A549 (cell line): ENCODE results near the gene RPS6KC1. TPM values are rescaled to one million over a fixed set of nuclear protein-coding genes. Genes with fewer than 3 reads are reported as not detected.

Experiments
- ATAC-seq, 2 experiments: fragments of 200-7000 bp in 1 of 2; fragments of >200 bp in 1 of 2; cut with Nextera tagmentation in 1 of 2; cut with Tn5 transposase in 1 of 2; 3 replicates each; pipeline versions ENCODE4 v1.8.0 to v1.9.1; 2018 to 2020; ENCODE audit warnings: mild to moderate bottlenecking in 1 of 2, moderate library complexity in 1 of 2
- CTCF ChIA-PET: fragments of 300-600 bp; sonication (Branson Sonifier 250); formaldehyde crosslinking; extraction: SDS; loops from one replicate; lab custom pipeline; 2021; ENCODE audit warnings: antibody characterized with exemption, inconsistent platforms; lab: Yijun Ruan, JAX
- POLR2A ChIA-PET: fragments of 350-600 bp; formaldehyde crosslinking; extraction: SDS; loops from one replicate; lab custom pipeline; 2021; ENCODE audit warnings: antibody characterized with exemption, inconsistent platforms; lab: Yijun Ruan, JAX
- DNase-seq, 2 experiments: peaks; one replicate each; pipeline versions ENCODE4 v3.0.0 to v3.0.0-alpha.2; 2011 to 2016; ENCODE audit warnings: low read depth in 1 of 2, low spot score in 1 of 2
- FAIRE-seq: peaks from 2 replicates; lab custom pipeline; 2011; peaks lifted over from hg19 to GRCh38; lab: Jason Lieb, UNC
- H3K27ac ChIP-seq, 2 experiments: fragments of >200 bp; sonication (Bioruptor Twin); formaldehyde crosslinking; 3 replicates each; pipeline ENCODE4 v1.5.1; 2016 to 2017
- H3K4me1 ChIP-seq: fragments of >200 bp; sonication (Bioruptor Twin); formaldehyde crosslinking; 3 replicates; pipeline ENCODE4 v1.6.1; 2016
- H3K4me2 ChIP-seq: fragments of >200 bp; sonication (Bioruptor Twin); formaldehyde crosslinking; 3 replicates; pipeline ENCODE4 v1.6.1; 2016
- H3K4me3 ChIP-seq: fragments of >200 bp; sonication (Bioruptor Twin); formaldehyde crosslinking; 3 replicates; pipeline ENCODE4 v1.5.1; 2016
- H3K9me3 ChIP-seq: fragments of >200 bp; sonication (Bioruptor Twin); formaldehyde crosslinking; 3 replicates; pipeline ENCODE4 v1.6.1; 2016
- ATOH8 ChIP-seq: fragments of 250-450 bp; sonication (Bioruptor Pico); IDR thresholded peaks from 2 replicates; pipeline ENCODE4 v1.5.0; 2020; ENCODE audit warnings: low read depth, mild to moderate bottlenecking, moderate library complexity
- BCL3 ChIP-seq: fragments of >200 bp; sonication (Bioruptor Twin); formaldehyde crosslinking; IDR thresholded peaks from 3 replicates; pipeline ENCODE4 v1.6.1; 2016
- CBX8 ChIP-seq: fragments of 200-600 bp; sonication (generic); IDR thresholded peaks from 2 replicates; pipeline ENCODE4 v1.6.1; 2016
- CEBPB ChIP-seq, 2 experiments: fragments of >200 bp in 1 of 2; sonication (Bioruptor Twin) in 1 of 2; formaldehyde crosslinking in 1 of 2; IDR thresholded peaks; 2 replicates each; pipeline ENCODE4 v1.6.1; 2012 to 2016
- CHD4 ChIP-seq: fragments of 200-600 bp; sonication (generic); IDR thresholded peaks from 2 replicates; pipeline ENCODE4 v1.6.1; 2016; ENCODE audit warnings: antibody characterized with exemption, mild to moderate bottlenecking, borderline replicate concordance
- CTCF ChIP-seq: fragments of >200 bp; sonication (Bioruptor Twin); formaldehyde crosslinking; IDR thresholded peaks from 3 replicates; pipeline ENCODE4 v1.5.1; 2016
- E2F6 ChIP-seq: IDR thresholded peaks from 2 replicates; pipeline ENCODE4 v1.6.1; 2012; ENCODE audit warnings: low read depth, borderline replicate concordance
- EHMT2 ChIP-seq: fragments of 200-600 bp; sonication (generic); IDR thresholded peaks from 2 replicates; pipeline ENCODE4 v1.6.1; 2016; ENCODE audit warnings: antibody characterized with exemption, low read depth, mild to moderate bottlenecking, moderate library complexity
- FOSB ChIP-seq: fragments of 250-450 bp; sonication (Bioruptor Pico); IDR thresholded peaks from 2 replicates; pipeline ENCODE4 v1.5.0; 2020; ENCODE audit warnings: mild to moderate bottlenecking, moderate library complexity
- FOSL2 ChIP-seq, 2 experiments: fragments of 450-650 bp in 1 of 2; fragments of >200 bp in 1 of 2; sonication (Bioruptor Twin) in 1 of 2; formaldehyde crosslinking; IDR thresholded peaks; 2 replicates each; pipeline versions ENCODE4 v1.5.0 to v1.6.1; 2016 to 2020; ENCODE audit warnings: mild to moderate bottlenecking in 1 of 2, moderate library complexity in 1 of 2
- FOXS1 ChIP-seq: fragments of 250-450 bp; sonication (Bioruptor Pico); IDR thresholded peaks from 2 replicates; pipeline ENCODE4 v1.5.0; 2020; ENCODE audit warnings: mild to moderate bottlenecking, moderate library complexity
- HDAC2 ChIP-seq: fragments of 200-600 bp; sonication (generic); IDR thresholded peaks from 2 replicates; pipeline ENCODE4 v1.6.1; 2016
- JUNB ChIP-seq: fragments of >200 bp; sonication (Bioruptor Twin); formaldehyde crosslinking; IDR thresholded peaks from 2 replicates; pipeline ENCODE4 v1.6.1; 2016
- KDM1A ChIP-seq: fragments of 200-600 bp; sonication (generic); IDR thresholded peaks from 2 replicates; pipeline ENCODE4 v1.6.1; 2016; ENCODE audit warnings: low read depth, mild to moderate bottlenecking
- NPAS2 ChIP-seq: fragments of 250-450 bp; sonication (Bioruptor Pico); IDR thresholded peaks from 2 replicates; pipeline ENCODE4 v1.8.0; 2022; ENCODE audit warnings: mild to moderate bottlenecking, moderate library complexity, borderline replicate concordance
- PHF8 ChIP-seq: fragments of 200-600 bp; sonication (generic); IDR thresholded peaks from 2 replicates; pipeline ENCODE4 v1.6.1; 2016; ENCODE audit warnings: low read depth, mild to moderate bottlenecking, antibody characterized with exemption, moderate library complexity, borderline replicate concordance
- POLR2A ChIP-seq: IDR thresholded peaks from 2 replicates; pipeline ENCODE4 v1.6.1; 2012; ENCODE audit warnings: mild to moderate bottlenecking, low read length
- RAD21 ChIP-seq, 2 experiments: fragments of >200 bp in 1 of 2; sonication (Bioruptor Twin) in 1 of 2; formaldehyde crosslinking in 1 of 2; IDR thresholded peaks in 1 of 2; conservative IDR thresholded peaks in 1 of 2; 2 replicates in 1 of 2; 3 replicates in 1 of 2; pipeline ENCODE4 v1.6.1; 2012 to 2018; ENCODE audit warnings: inconsistent platforms in 1 of 2
- RARB ChIP-seq: fragments of 250-450 bp; sonication (Bioruptor Pico); IDR thresholded peaks from 2 replicates; pipeline ENCODE4 v1.8.0; 2021; ENCODE audit warnings: mild to moderate bottlenecking, moderate library complexity
- SMC3 ChIP-seq: fragments of >200 bp; sonication (Bioruptor Twin); formaldehyde crosslinking; IDR thresholded peaks from 3 replicates; pipeline ENCODE4 v1.6.1; 2018; ENCODE audit warnings: inconsistent platforms
- SREBF2 ChIP-seq: fragments of 450-650 bp; IDR thresholded peaks from 2 replicates; pipeline ENCODE4 v1.6.1; 2014; ENCODE audit warnings: mild to moderate bottlenecking, moderate library complexity
- USF2 ChIP-seq: fragments of 450-650 bp; IDR thresholded peaks from 2 replicates; pipeline ENCODE4 v1.6.1; 2014; ENCODE audit warnings: antibody characterized with exemption
- ZC3H11A ChIP-seq: fragments of 450-650 bp; IDR thresholded peaks from 2 replicates; pipeline ENCODE4 v1.6.1; 2014; ENCODE audit warnings: antibody characterized with exemption, mild to moderate bottlenecking
- ZFP36 ChIP-seq: fragments of 450-650 bp; IDR thresholded peaks from 2 replicates; pipeline ENCODE4 v1.6.1; 2014; ENCODE audit warnings: borderline replicate concordance; ENCODE audit not compliant: partially characterized antibody
- WGBS: methylation state at CpG from one replicate; pipeline ENCODE4 v1.1.6; 2017; ENCODE audit errors: missing lambda C conversion rate; 5-methylcytosine and 5-hydroxymethylcytosine counted together
- polyA plus RNA-seq, 4 experiments: library from polyadenylated mRNA; depleted of rRNA in 3 of 4; stranded (reverse); fragments of >200 nt; fragmentation: RNase III in 1 of 4; extraction: RNeasy Plus Mini Kit Qiagen cat#74134 plus additional on column Dnase treatment in 1 of 4; gene quantifications; 2 replicates in 3 of 4; 3 replicates in 1 of 4; pipeline ENCODE4 v1.2.3, GENCODE V29; 2011 to 2017

RPS6KC1 gene
- polyA plus RNA-seq, 2 of the 4 experiments (the other 2 are of a cell fraction) = 11.7 to 25.4 TPM

GRCh38 chr1:213268221-213268620, 217.2 kb downstream of the RPS6KC1 start:
- ChIA-PET CTCF (no interaction called here), POLR2A (no interaction called here)
- FAIRE-seq (no peak), DNase-seq (no peak), ATAC-seq (no peak)
- Histone ChIP-seq H3K4me3 (no peak overlapping the region), H3K4me1 (no peaks in the 10 kb centered on the region), H3K4me2 (no peak overlapping the region), H3K27ac (no peak overlapping the region), H3K9me3 (no peaks in the 10 kb centered on the region)
- TF ChIP-seq PHF8 (no peak), USF2 (no peak), FOSB (CRISPR knock-in tag) (no peak), E2F6 (no peak), KDM1A (no peak), FOXS1 (CRISPR knock-in tag) (no peak), ZFP36 (no peak), BCL3 (no peak), SMC3 (no peak), CHD4 (no peak)

GRCh38 chr1:213269829-213270228, 218.8 kb downstream of the RPS6KC1 start:
- no peak for DNase-seq
- H3K4me1 ChIP-seq = no peaks in the 10 kb centered on the region
- FAIRE-seq = no peak
- TF ChIP-seq RARB (CRISPR knock-in tag) = no peak
- TF ChIP-seq POLR2A = no peak
- TF ChIP-seq, all 56 proteins: peak for 0
- H3K27ac ChIP-seq = no peak overlapping the region
- H3K9me3 ChIP-seq = no peaks in the 10 kb centered on the region
- 93% methylated on average over 1 of the region's 1 CpG for WGBS
- ChIA-PET CTCF (no interaction called here), POLR2A (no interaction called here)
- no peak overlapping the region for H3K4me3 ChIP-seq
- H3K4me2 ChIP-seq = no peak overlapping the region
- ATAC-seq = no peak

GRCh38 chr1:213273546-213273945, 222.5 kb downstream of the RPS6KC1 start:
- Histone ChIP-seq H3K27ac (no peak overlapping the region), H3K4me2 (no peak overlapping the region), H3K4me3 (no peak overlapping the region), H3K9me3 (no peaks in the 10 kb centered on the region), H3K4me1 (no peaks in the 10 kb centered on the region)
- ChIA-PET POLR2A (no interaction called here), CTCF (no interaction called here)
- DNase-seq (no peak), ATAC-seq (no peak), FAIRE-seq (no peak)
- TF ChIP-seq EHMT2 (no peak), FOSL2 (IDR thresholded peaks at IDR 0.05) (no peak), FOSL2 (CRISPR knock-in tag; IDR thresholded peaks at IDR 0.05) (no peak), ZC3H11A (no peak), CEBPB (IDR thresholded peaks at IDR 0.05) (no peak), RAD21 (conservative IDR thresholded peaks at IDR 0.05 in 1 of 2, IDR thresholded peaks at IDR 0.05 in 1 of 2) (no peak), ATOH8 (CRISPR knock-in tag) (no peak), CBX8 (no peak), CTCF (no peak), JUNB (no peak), NPAS2 (CRISPR knock-in tag) (no peak), SREBF2 (no peak), HDAC2 (no peak), ZFP36 (no peak)
- WGBS = 80% methylated on average over 2 of the region's 2 CpGs
